Upper lobe of left lung (tissue), 6 donors: ENCODE data around the gene EEF1AKMT1. TPM values are rescaled to one million over a fixed set of nuclear protein-coding genes. Genes with fewer than 3 reads are reported as not detected.

ENCODE experiments used
- ATAC-seq, 2 donors: fragments of 200-7000 bp; cut with Tn5 transposase; one replicate each; pipeline ENCODE4 v1.9.1; 2022; ENCODE audit warnings: mild to moderate bottlenecking in 2 of 2, moderate library complexity in 2 of 2; ENCODE audit not compliant: low FRiP score in 2 of 2
- DNase-seq, 2 donors: peaks; one replicate each; pipeline ENCODE4 v3.0.0-alpha.2; 2019 to 2020
- H3K27ac ChIP-seq, 4 donors: fragments of 200-600 bp; sonication (generic); one replicate each; pipeline ENCODE4 v1.5.1; 2016 to 2019
- H3K27me3 ChIP-seq, 4 donors: fragments of 200-600 bp; sonication (generic); one replicate each; pipeline ENCODE4 v1.5.1; 2017 to 2019
- H3K36me3 ChIP-seq, 4 donors: fragments of 200-600 bp; sonication (generic); one replicate each; pipeline ENCODE4 v1.5.1; 2016 to 2019
- H3K4me1 ChIP-seq, 4 donors: fragments of 200-600 bp; sonication (generic); one replicate each; pipeline ENCODE4 v1.5.1; 2018 to 2019
- H3K4me3 ChIP-seq, 4 donors: fragments of 200-600 bp; sonication (generic); one replicate each; pipeline ENCODE4 v1.5.1; 2017 to 2019; ENCODE audit warnings: mild to moderate bottlenecking in 2 of 4, moderate library complexity in 1 of 4
- H3K9me3 ChIP-seq, 4 donors: fragments of 200-600 bp; sonication (generic); one replicate each; pipeline ENCODE4 v1.5.1; 2018 to 2019
- EP300 ChIP-seq, 4 donors: sonication (generic); formaldehyde crosslinking; IDR thresholded peaks; one replicate each; pipeline ENCODE4 v1.5.1; 2017; ENCODE audit warnings: antibody characterized with exemption in 4 of 4, control low read depth in 2 of 4
- POLR2A ChIP-seq, 4 donors: fragments of 450-650 bp; IDR thresholded peaks; one replicate each; pipeline ENCODE4 v1.5.1; 2016 to 2017; ENCODE audit warnings: antibody characterized with exemption in 4 of 4, mild to moderate bottlenecking in 2 of 4
- POLR2AphosphoS5 ChIP-seq, 2 donors: sonication (generic); formaldehyde crosslinking; IDR thresholded peaks; one replicate each; pipeline ENCODE4 v1.5.1; 2017; ENCODE audit warnings: antibody characterized with exemption in 2 of 2
- WGBS, 2 donors: methylation state at CpG; one replicate each; pipeline ENCODE4 v1.1.5; 2017 to 2018; 5-methylcytosine and 5-hydroxymethylcytosine counted together
- total RNA-seq, 6 donors: library from RNA; depleted of rRNA in 4 of 6; stranded (reverse); fragments of >200 nt in 4 of 6; gene quantifications; one replicate each; pipeline versions ENCODE4 v1.1.0 to v1.2.1, GENCODE V29; 2016 to 2021
- TF ChIP-seq, protein P1 (sequence below), 6 experiments: fragments of 450-650 bp in 4 of 6; fragments of 200-600 bp in 2 of 6; sonication (generic) in 2 of 6; IDR thresholded peaks; one replicate each; pipeline ENCODE4 v1.5.1; 2016 to 2019; ENCODE audit warnings: antibody characterized with exemption in 6 of 6
- donor health status: DM: no; HTN: no; CAD: no; lungs with moderate emphysema.
- donor health status: DM: no; HTN: yes; CAD: no; lungs with severe emphysema.

EEF1AKMT1 gene
- total RNA-seq, 6 donors from 2014 or later: 3.1 to 13.8 (median 9.0) TPM

DNA sequence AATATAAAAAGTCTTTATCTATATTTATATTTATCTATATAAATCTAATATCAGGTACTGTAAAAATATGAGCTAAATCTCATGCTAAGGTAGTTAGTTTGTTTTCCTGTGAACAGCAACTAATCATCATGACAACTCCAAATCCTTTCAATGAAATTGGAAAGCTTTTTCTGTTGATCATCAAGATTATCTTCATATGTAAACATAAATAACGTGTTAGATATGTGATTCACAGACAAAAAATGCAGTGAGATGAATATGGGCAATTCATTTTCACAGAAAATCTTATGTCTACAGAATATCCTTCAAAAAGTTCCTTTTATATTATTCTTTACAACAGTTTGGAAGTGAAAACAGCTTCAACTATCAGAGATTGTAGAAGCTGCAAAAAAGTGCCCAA lies 41.7 kb upstream of the EEF1AKMT1 start:
- WGBS, 2 donors: 58 to 60% methylated on average over 1 of the region's 1 CpG
- no peak for DNase-seq
- no peaks in the 10 kb centered on the region for H3K9me3 ChIP-seq
- no peaks in the 10 kb centered on the region for H3K27me3 ChIP-seq
- no peaks in the 10 kb centered on the region for H3K36me3 ChIP-seq
- H3K4me1 ChIP-seq: peaks cover 6 to 15% (median 13%) of the 10 kb centered on the region in 4 donors
- no peak overlapping the region for H3K4me3 ChIP-seq
- H3K27ac ChIP-seq: no peak overlapping the region
- ATAC-seq: no peak
- TF ChIP-seq EP300 (IDR thresholded peaks at IDR 0.05) (no peak), POLR2A (IDR thresholded peaks at IDR 0.05) (no peak), POLR2AphosphoS5 (IDR thresholded peaks at IDR 0.05) (no peak)
- TF ChIP-seq, protein P1, sequence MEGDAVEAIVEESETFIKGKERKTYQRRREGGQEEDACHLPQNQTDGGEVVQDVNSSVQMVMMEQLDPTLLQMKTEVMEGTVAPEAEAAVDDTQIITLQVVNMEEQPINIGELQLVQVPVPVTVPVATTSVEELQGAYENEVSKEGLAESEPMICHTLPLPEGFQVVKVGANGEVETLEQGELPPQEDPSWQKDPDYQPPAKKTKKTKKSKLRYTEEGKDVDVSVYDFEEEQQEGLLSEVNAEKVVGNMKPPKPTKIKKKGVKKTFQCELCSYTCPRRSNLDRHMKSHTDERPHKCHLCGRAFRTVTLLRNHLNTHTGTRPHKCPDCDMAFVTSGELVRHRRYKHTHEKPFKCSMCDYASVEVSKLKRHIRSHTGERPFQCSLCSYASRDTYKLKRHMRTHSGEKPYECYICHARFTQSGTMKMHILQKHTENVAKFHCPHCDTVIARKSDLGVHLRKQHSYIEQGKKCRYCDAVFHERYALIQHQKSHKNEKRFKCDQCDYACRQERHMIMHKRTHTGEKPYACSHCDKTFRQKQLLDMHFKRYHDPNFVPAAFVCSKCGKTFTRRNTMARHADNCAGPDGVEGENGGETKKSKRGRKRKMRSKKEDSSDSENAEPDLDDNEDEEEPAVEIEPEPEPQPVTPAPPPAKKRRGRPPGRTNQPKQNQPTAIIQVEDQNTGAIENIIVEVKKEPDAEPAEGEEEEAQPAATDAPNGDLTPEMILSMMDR (IDR thresholded peaks at IDR 0.05): no peak

DNA sequence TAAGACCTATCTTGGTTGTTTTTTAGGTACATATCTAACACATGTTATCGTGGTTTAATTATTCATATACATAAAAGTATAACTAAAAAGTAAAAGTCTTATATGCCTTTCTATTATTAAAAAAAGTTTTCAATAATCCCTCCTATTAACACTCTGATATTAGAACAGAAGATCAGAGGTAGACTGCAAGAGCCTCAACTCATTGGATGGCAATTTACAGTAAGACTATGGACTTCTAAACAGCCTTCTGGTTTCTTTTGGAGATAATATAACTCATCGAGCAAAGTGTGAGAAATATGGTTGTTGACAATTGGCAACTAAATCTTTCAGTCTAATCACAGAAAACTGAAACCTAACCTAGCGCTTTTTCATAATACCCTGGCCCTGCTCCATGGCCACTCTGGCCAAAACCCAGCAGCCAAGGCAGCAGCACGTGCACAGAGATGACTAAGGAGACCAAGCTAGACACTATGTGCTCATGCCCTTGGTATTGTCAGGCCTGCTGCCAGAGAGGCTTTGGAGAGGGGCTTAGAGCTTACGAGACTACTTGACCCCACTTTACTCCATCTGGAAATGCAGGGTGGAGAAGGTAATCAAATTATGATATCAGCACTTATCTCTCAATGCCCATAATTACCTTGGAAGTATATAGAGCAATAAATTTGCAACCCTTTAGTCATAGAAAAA lies 40.6 kb upstream of the EEF1AKMT1 start:
- H3K9me3 ChIP-seq: no peaks in the 10 kb centered on the region
- ATAC-seq (peak; percentile 94 to 96), DNase-seq (peak in 1 of 2 donors; percentile 90)
- no peaks in the 10 kb centered on the region for H3K27me3 ChIP-seq
- peak in 3 of 4 donors; percentile 31 to 95 (median 69) for TF ChIP-seq EP300 (IDR thresholded peaks at IDR 0.05)
- TF ChIP-seq POLR2AphosphoS5 (IDR thresholded peaks at IDR 0.05): peak; percentile 54 to 87
- TF ChIP-seq, protein P1 (IDR thresholded peaks at IDR 0.05): no peak
- 28 to 34% methylated on average over 5 of the region's 5 CpGs for WGBS, 2 donors
- H3K4me3 ChIP-seq: peak overlapping the region in 1 of 4 donors; percentile 17
- peaks cover 6 to 15% (median 13%) of the 10 kb centered on the region in 4 donors for H3K4me1 ChIP-seq
- H3K36me3 ChIP-seq: peaks cover 0 to 3% (median 0%) of the 10 kb centered on the region in 4 donors
- peak overlapping the region; percentile 29 to 79 (median 70) for H3K27ac ChIP-seq

DNA sequence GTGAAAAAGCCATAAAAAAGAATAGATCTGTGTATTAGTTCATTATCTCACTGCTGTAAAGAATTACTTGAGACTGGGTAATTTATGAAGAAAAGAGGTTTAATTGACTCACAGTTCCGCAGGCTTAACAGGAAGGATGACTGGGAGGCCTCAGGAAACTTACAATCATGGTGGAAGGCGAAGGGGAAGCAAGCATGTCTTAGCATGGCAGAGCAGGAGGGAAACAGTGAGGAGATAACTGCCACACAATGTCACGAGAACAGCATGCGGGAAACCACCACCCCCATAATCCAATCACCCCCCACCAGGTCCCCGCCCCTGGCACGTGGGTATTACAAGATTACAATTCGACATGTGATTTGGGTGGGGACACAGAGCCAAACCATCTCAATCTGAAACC lies 39.1 kb upstream of the EEF1AKMT1 start:
- no peak for DNase-seq
- Histone ChIP-seq H3K27me3 (no peaks in the 10 kb centered on the region), H3K36me3 (peaks cover 0 to 17% (median 0%) of the 10 kb centered on the region in 4 donors), H3K9me3 (no peaks in the 10 kb centered on the region), H3K4me1 (peaks cover 6 to 15% (median 13%) of the 10 kb centered on the region in 4 donors), H3K4me3 (no peak overlapping the region), H3K27ac (peak overlapping the region in 2 of 4 donors; percentile 70 to 79)
- TF ChIP-seq, protein P1 (IDR thresholded peaks at IDR 0.05): no peak
- TF ChIP-seq POLR2A (IDR thresholded peaks at IDR 0.05) (no peak), POLR2AphosphoS5 (IDR thresholded peaks at IDR 0.05) (no peak), EP300 (IDR thresholded peaks at IDR 0.05) (no peak)
- ATAC-seq: no peak
- 89 to 92% methylated on average over 7 of the region's 7 CpGs for WGBS, 2 donors

DNA sequence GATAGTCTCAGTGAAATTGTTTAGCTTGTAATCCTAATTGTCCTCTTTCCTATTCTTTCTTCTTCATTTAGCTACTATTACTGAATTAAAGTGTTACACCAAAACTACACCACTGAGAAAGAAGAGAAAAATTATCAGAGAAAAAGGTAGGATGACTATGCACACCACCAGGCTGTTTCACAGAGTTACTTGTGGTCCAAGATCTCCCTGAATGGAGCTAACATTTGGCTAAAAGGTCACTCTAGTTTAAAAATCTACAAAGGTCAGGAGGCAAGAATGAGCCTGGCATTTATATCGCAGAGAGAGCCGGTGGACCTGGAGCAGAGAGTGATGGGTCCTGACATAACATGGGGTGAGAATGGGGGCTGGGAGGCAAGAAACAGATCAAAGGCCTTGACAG lies 37.0 kb upstream of the EEF1AKMT1 start:
- no peaks in the 10 kb centered on the region for H3K9me3 ChIP-seq
- DNase-seq (no peak), ATAC-seq (no peak)
- no peaks in the 10 kb centered on the region for H3K27me3 ChIP-seq
- no peak overlapping the region for H3K4me3 ChIP-seq
- TF ChIP-seq, protein P1 (IDR thresholded peaks at IDR 0.05): no peak
- TF ChIP-seq POLR2AphosphoS5 (IDR thresholded peaks at IDR 0.05) (no peak), POLR2A (IDR thresholded peaks at IDR 0.05) (no peak), EP300 (IDR thresholded peaks at IDR 0.05) (no peak)
- H3K27ac ChIP-seq: no peak overlapping the region
- 91 to 97% methylated on average over 2 of the region's 2 CpGs for WGBS, 2 donors
- peaks cover 0 to 30% (median 2%) of the 10 kb centered on the region in 4 donors for H3K36me3 ChIP-seq
- H3K4me1 ChIP-seq: peaks cover 6 to 15% (median 13%) of the 10 kb centered on the region in 4 donors
